Glutamatergic neuron (in vitro differentiated cells): ENCODE measurements around the gene ACE. TPM values are rescaled to one million over a fixed set of nuclear protein-coding genes. Genes with fewer than 3 reads are reported as not detected.

Experiments
- DNase-seq: peaks from one replicate; pipeline ENCODE4 v3.0.0; 2022
- H3K27ac Mint-ChIP-seq: one replicate; pipeline ENCODE4 v1.8.0; 2020; ENCODE audit warnings: mild to moderate bottlenecking, mixed read lengths, inconsistent platforms; ENCODE audit not compliant: unreplicated experiment
- H3K27me3 Mint-ChIP-seq: one replicate; pipeline ENCODE4 v1.8.0; 2020; ENCODE audit warnings: mild to moderate bottlenecking, moderate library complexity, mixed read lengths, inconsistent platforms; ENCODE audit not compliant: unreplicated experiment
- H3K36me3 Mint-ChIP-seq: one replicate; pipeline ENCODE4 v1.8.0; 2020; ENCODE audit warnings: mild to moderate bottlenecking, mixed read lengths, inconsistent platforms; ENCODE audit not compliant: unreplicated experiment
- H3K4me1 Mint-ChIP-seq: one replicate; pipeline ENCODE4 v1.8.0; 2020; ENCODE audit warnings: mild to moderate bottlenecking, low read depth, mixed read lengths, inconsistent platforms; ENCODE audit not compliant: unreplicated experiment
- H3K4me3 Mint-ChIP-seq: one replicate; pipeline ENCODE4 v1.8.0; 2020; ENCODE audit warnings: mild to moderate bottlenecking, mixed read lengths, inconsistent platforms; ENCODE audit not compliant: unreplicated experiment
- H3K9me3 Mint-ChIP-seq: one replicate; pipeline ENCODE4 v1.8.0; 2020; ENCODE audit warnings: mild to moderate bottlenecking, moderate library complexity, mixed read lengths, inconsistent platforms; ENCODE audit not compliant: unreplicated experiment
- CTCF ChIP-seq: fragments of 200-600 bp; sonication (generic); IDR thresholded peaks from one replicate; pipeline ENCODE4 v1.5.0; 2021; ENCODE audit not compliant: partially characterized antibody, unreplicated experiment
- total RNA-seq: library from RNA; stranded (reverse); fragmentation: NEBNext Ultra II Directional; extraction: Animal tissue kit (Norgen Biotek cat#: 25700); gene quantifications from one replicate; pipeline ENCODE4 v1.2.1, GENCODE V29; 2021; ENCODE audit not compliant: unreplicated experiment

Gene ACE
- total RNA-seq, 1 donor from 2014 or later = 3.7 TPM

GRCh38 chr17:63516910-63517824 lies 40.3 kb downstream of the ACE start:
- Mint-ChIP-seq H3K27me3 (peaks cover 2% of the 10 kb centered on the region), H3K27ac (no peak overlapping the region), H3K4me1 (no peaks in the 10 kb centered on the region), H3K4me3 (no peak overlapping the region), H3K9me3 (peaks cover 5% of the 10 kb centered on the region), H3K36me3 (no peaks in the 10 kb centered on the region)
- DNase-seq = no peak
- TF ChIP-seq CTCF = no peak

GRCh38 chr17:63517825-63518534 lies 41.1 kb downstream of the ACE start:
- Mint-ChIP-seq H3K4me3 (no peak overlapping the region), H3K36me3 (no peaks in the 10 kb centered on the region), H3K27me3 (peaks cover 2% of the 10 kb centered on the region), H3K9me3 (no peaks in the 10 kb centered on the region), H3K27ac (no peak overlapping the region), H3K4me1 (no peaks in the 10 kb centered on the region)
- DNase-seq = no peak
- no peak for TF ChIP-seq CTCF

- Mint-ChIP-seq H3K4me3 (no peak overlapping the region), H3K36me3 (no peaks in the 10 kb centered on the region), H3K4me1 (peaks cover 7% of the 10 kb centered on the region), H3K27me3 (peaks cover 5% of the 10 kb centered on the region), H3K27ac (no peak overlapping the region), H3K9me3 (no peaks in the 10 kb centered on the region)
- no peak for DNase-seq
- no peak for TF ChIP-seq CTCF
These were observed 42.4 kb downstream of the ACE start for GRCh38 chr17:63519116-63519881.

GRCh38 chr17:63519972-63520882 lies 43.4 kb downstream of the ACE start:
- H3K36me3 Mint-ChIP-seq = no peaks in the 10 kb centered on the region
- peaks cover 7% of the 10 kb centered on the region for H3K4me1 Mint-ChIP-seq
- H3K27me3 Mint-ChIP-seq = peaks cover 5% of the 10 kb centered on the region

More at GRCh38 chr17:63519972-63520882, 43.4 kb downstream of the ACE start:
- Mint-ChIP-seq H3K27ac (no peak overlapping the region), H3K9me3 (no peaks in the 10 kb centered on the region), H3K4me3 (no peak overlapping the region)
- DNase-seq = no peak
- TF ChIP-seq CTCF = no peak
